ENCODE results near the gene MEF2A.

Gene MEF2A

GRCh38 chr15:99564221-99565048, 1.3 kb upstream of the MEF2A start:
- DNase-seq = peak; percentile 26

DNA sequence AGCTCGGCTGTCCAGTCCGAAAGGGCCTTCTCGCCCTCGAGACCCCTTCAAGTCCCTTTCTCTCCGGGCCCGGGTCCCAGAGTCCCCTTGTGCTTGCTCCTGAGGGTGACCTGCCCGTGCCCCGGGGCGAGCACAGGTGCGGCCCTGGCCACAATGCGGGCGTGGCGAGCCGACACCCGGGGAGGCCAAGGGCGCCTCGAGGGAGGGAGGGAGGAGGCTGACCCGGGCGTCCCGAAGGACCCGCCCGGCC, 810 bp upstream of the MEF2A start:
- no peak for DNase-seq

DNA sequence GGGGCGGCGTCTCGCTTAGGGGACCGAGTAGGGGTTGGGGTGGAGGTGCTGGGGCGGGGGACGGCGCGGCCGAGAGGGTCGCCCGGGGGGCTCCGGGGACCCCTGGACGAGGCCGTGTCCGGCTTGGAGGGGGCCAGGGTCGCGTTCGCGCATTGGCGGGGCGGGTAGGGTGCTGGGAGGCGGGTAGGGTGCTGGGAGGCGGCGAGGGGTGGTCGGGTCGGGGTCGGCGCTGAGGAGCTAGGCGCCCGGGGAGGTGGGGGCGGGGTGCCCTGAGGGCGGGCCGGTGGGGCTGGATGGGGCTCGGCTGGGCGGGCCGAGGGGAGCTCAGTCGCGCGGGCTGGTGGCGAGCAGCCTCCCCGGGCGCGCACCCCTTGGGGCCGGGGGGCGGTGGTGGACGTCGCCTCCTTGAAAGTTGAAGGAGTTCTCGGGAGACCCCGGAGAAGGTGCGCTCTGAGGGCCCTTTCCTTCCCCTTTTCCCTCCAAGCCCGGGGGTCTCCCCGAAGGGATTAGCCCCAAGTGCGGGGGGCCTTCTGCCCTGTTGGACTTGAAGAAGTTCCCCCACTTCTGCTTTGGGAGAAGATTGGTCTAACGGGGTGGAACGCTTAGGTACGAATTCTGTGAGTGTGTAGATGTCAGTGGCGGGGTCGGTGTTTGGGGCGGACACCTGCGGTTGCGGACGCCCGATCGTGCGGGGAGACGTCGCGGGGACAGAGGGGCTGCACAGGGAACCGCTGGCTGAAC, 543 bp downstream of the MEF2A start:
- no peak for DNase-seq

DNA sequence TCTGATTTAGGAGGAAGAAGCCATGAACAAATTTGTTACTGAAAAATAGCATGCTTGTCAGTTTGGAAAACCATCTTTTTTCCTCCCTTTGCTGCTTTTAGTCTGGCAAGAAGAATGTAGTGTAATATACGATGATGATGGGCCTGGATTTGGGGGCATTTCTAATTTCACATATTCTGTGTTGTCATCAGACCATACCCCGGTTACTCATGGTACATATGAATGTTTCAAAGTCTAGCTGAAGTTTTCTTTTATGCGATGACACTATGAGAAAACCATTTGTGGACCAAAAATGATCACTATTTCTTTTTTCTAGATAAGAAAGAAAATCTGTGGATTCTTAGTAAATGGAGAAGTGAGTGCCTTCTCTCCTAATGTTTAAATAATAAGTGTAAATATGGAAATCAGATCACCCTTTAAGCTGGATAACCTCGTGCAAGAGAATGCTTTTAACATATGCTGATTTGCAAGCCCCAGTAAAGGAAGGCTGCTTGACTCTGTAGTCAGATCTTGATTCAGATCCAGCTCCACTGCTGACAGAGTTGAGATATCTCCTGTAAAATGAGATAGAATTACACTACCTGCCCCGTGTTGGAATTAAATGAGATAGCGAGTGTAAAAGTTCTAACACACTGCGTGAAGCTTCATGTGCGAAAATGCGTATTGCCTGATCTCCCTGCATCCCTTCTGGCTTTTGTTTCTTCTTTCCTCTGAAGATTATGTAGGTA, 3.0 kb downstream of the MEF2A start:
- DNase-seq = no peak

DNA sequence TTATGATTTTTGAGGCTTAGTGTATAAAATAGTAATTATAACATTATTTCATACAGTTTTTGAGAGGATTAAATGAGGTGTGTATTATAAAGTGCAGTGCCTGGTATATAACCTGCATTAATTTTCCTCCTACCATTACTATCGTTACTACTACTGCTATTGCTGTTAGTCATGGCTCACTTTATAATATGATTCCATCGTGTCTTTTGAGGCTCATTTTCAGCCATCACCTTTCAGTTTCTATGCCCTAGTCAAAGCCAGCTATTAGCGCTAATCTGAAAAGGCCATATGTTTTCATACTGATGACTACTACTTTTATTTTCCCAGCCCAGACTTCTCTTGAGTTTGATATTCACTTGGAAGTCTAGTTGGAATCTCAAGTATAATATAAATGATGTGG, 5.5 kb downstream of the MEF2A start:
- no peak for DNase-seq

DNA sequence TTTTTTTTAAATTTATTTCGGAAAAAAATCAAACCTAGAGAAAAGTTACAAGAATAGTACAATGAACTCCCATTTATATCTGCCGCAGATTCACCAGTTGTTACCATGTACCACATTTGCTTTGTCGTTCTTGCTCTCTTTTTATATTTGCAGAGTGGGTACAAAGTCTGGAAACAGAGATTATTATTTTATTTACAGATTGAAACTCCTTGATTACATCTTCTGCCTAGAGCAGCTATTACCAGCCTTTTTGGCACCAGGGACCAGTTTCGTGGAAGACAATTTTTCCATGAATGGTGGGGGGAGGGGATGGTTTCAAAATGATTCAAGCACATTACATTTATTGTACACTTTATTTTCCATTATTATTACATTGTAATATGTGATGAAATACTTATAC, 8.3 kb downstream of the MEF2A start:
- no peak for DNase-seq

GRCh38 chr15:99574502-99574901, 8.7 kb downstream of the MEF2A start:
- DNase-seq = no peak

GRCh38 chr15:99578809-99579208, 13.0 kb downstream of the MEF2A start:
- DNase-seq = no peak

DNA sequence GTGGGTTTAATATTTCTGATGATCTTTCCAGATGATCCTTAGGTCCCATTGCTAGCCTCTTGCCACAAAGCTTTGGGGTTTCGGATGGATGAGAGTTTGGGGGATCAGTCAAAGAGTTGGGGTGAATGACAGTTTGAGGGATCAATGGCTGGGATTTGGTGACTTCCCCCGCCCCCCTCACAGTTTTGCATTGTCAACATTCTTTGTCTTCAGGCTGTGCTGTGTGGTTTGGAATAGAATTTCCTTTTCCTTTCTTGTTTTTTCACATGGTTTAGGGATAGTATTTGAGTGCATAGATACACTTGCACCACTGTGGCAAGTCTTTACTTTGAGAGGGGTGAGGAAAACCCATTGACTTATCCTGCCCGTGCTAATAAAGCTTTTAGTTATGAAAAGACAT, 14.3 kb downstream of the MEF2A start:
- no peak for DNase-seq

GRCh38 chr15:99582508-99582960, 16.8 kb downstream of the MEF2A start:
- DNase-seq = no peak

DNA sequence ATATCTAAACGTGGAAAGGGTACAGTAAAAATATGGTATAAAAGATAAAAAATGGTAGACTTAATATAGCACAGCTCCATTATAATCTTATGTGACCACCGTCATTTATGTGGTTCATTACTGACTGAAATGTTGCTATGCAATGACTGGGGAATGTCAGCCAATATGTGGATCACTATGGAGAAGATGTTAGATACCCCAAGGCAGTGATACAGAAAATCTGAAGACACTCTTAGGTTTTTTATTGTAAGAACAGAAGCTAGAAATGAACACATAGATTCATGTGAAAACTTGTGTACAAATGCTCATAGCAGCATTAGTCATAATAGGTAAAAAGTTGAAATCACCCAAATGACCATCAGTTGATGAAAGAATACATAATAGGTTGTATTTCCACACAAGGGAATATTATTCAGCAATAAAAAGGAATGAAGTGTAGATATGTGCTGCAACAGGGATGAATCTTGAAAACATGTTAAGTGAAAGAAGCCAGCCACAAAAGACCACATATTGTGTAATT, 18.4 kb downstream of the MEF2A start:
- DNase-seq = no peak

- DNase-seq = no peak
Observed at GRCh38 chr15:99586121-99586520, 20.3 kb downstream of the MEF2A start.

GRCh38 chr15:99589801-99590200, 24.0 kb downstream of the MEF2A start:
- no peak for DNase-seq

DNA sequence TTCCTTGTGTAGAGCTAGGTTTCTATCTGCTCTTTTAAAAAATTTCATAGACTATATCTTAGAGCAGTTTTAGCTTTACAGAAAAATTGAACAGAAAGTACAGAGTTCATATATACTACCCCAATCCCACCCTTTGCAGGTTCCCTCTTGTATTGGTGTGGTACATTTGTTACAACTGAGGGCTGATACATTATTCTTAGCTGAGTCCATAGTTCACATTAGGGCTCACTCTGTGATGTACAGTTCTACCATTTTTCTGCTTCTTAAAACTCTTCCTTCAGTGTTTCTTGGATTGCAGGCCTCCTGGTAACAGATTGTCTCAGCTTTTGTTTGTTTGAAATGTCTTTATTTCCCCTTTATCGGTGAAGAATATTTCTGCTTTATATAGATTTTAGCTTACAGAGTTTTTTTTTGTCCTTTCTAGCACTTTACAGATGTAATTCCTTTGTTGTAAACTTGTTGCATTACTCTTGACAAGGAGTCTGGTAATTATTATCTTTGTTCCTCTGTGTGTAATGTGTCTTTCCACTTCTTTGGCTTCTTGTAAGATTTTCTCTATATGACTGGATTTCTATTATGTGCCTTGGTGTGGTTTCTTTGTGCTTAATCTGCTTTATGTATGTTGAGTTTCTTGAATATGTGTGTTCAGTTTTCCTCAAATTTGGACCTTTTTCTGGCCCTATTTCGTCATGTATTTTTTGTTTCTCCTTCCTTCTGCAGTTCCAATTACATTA, 25.3 kb downstream of the MEF2A start:
- no peak for DNase-seq

- DNase-seq = no peak
Observed at GRCh38 chr15:99592145-99592791, 26.5 kb downstream of the MEF2A start.

- DNase-seq = no peak
Observed at GRCh38 chr15:99593070-99593469, 27.3 kb downstream of the MEF2A start.

DNA sequence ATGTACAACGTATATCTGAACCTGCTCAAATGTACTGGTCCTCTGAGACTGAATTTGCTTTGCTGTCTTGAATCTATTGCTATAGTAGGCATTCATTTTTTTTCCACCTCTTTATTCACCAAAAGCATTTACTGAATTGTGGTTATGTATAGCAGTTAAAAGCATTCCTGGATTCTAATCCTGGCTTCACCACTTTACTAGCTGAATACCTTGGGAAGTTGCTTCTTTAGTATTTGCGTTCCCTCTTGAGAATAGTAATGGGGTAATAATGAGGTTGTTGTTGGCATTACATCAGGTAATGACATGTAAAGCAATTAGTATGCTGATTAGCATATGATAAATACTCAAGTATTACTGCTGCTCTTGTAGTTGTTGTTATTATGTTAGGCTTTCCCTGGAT, 29.1 kb downstream of the MEF2A start:
- no peak for DNase-seq

GRCh38 chr15:99598296-99598695, 32.5 kb downstream of the MEF2A start:
- DNase-seq = no peak

DNA sequence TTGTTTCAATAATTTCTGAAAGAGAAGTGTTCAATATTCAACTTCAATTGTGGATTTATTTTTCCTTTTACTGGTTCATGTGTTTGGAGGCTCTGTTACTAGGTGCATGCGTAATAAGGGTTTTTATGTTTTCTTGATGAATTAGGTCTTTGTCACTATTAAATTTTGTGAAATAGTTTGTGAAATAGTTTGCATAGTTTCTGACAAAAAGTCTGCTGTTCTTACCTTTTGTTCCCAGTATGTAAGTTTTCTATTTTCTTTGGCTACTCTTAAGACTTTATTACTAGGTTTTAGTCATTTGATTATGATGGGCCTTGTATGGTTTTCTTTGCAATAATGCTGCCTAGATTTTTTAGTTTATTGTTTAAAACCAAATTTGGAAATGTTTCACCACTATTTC, 38.0 kb downstream of the MEF2A start:
- DNase-seq = no peak

DNA sequence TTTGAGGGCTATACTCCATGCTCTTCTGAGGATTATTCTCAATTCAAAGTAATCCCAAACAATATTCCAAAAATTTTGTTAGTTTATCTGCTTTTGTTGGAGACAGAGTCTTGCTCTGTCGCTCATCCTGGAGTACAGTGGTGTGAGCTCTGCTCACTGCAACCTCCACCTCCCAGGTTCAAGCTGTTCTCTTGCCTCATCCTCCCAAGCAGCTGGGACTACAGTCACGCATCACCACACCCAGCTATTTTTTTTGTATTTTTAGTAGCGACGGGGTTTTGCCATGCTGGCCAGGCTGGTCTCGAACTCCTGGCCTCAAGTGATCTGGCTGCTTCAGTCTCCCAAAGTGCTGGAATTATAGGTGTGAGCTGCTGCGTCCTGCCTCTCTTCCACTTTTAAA, 39.1 kb downstream of the MEF2A start:
- DNase-seq = no peak

DNA sequence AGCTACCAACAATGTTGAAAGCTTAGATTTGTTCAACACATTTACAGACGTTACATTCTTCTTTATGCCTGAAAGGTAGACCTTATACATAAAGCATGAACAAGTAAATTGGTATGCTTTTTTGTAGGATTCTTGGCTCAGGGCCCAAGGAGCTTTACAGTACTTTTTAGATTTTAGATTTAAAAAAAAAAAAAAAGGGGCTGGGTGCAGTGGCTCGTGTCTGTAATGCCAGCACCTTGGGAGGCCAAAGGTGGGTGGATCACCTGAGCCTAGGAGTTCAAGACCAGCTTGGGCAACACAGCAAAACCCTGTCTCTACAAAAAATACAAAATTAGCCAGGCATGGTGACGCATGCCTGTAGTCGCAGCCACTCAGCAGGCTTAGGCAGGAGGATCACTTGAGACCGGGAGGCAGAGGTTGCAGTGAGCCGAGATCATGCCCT, 39.7 kb downstream of the MEF2A start:
- DNase-seq = no peak

GRCh38 chr15:99605990-99606389, 40.2 kb downstream of the MEF2A start:
- DNase-seq = no peak
